HG02981 (cell line): ENCODE measurements around the gene MSI2.

Experiments used
- ATAC-seq: cut with Tn5 transposase; IDR thresholded peaks from one replicate; pipeline ENCODE4 v1.9.1; 2021; ENCODE audit warnings: mild to moderate bottlenecking, moderate library complexity; ENCODE audit not compliant: unreplicated experiment

MSI2 gene

DNA sequence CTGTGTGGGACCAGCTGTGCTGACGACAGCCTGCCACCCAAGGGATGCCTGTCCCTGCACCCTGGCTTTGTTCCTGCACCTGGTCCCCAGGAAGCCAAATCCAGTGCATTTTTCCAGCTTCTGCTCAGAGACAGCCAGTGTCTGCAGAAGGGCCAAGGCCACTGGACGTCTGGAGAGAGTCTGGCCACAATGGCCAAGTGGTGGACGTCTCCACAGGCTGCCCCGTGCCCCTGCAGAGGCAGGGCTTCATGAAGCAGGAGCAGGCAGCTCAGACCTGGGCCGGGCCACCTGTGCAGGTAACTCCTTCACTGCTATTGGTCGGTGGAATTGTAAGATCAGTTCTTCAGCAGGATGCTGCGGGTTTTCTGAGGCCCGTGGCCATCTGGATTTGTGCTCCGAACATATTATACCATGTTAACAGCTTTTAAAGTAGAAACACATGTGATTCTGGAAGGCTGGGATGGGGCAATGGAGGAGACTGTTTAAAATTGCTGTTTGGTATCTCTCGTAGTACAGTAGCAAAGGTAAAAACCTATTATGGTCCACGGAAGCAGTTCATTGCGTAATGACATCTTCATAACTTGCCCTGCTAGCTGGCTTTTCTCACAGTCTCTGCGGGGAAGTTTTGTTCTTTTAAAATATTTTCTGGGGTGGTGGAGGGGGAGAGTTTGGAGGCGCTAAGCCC is 303.5 kb downstream of the MSI2 start:
- ATAC-seq = no peak

DNA sequence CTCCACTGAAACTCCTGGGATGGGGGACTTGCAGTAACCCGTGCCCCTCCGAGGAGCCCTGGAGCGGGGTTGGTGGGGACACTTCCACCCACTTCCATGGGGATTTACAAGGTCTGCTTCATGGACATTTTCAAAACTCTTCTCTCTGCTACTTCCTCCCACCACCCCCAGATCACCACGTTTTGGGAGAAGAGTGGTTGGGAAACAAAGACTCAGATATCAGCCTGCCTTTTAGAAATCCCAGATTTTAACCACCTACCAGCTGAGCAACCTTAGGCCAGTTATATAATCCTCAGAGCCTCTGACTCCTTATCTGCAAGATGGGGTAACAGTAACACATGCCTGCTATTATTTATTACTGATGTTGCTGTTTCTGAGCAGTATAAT is 304.0 kb downstream of the MSI2 start:
- no peak for ATAC-seq

DNA sequence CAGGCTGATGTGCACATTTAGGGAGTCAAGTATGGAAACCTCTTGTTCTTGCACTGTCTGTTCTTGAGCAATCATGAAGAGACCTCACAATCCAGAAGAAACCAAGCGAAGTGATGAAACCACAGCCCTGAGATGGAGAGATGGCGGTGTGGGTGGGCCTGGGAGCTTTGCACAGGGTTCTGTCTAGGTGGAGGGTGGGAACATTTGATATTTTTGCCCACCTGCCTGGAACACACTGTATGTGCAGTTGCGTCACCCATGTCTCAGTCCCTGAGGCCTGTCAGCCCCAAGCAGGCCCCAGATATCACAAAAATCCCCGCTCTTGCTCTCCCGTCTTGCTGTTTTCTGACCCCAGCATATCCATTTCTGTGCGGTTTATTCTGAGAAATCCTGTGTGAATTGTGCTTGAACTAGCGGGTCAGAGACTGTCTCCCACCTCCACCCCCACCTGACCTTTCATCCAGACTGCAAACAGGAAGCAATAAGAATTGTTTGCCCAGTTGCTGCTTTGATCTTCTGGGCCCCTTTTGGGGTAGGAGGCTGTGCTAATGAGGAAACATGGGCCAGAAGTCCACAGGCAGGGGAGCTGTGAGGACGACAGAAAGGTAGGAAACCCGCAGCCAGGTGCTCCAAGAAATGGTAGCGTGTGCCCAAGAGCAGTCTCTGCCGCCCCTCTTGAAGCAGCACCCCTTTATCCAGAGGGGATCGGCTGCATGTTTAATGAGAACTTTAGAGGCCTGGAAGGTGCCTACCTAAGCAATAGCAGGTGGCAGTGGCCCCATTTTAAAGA is 304.9 kb downstream of the MSI2 start:
- ATAC-seq = no peak

DNA sequence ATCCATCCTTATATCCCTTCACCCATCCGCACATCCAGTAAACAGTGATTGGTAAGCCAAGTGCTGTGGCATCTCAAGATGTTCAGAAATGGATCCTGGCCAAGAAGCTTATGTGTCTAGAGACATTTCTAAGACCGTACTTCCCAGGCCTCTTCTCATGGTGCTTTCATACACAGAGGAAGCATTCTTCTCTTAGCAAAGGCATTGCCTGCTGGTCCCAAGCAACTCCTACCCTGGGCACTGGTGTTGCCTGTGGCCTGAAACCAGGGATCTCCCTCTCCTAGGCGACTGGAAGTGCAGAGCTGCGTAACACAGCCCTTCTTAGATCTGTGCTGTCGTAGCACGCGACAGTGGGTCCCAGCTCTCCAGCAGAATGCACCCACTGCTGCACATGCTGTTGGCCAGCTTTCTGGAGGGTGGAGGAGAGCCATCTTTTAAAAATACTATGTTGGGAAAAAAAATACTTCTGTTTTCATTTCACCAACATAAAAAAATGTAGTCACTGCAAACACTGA is 305.9 kb downstream of the MSI2 start:
- no peak for ATAC-seq

DNA sequence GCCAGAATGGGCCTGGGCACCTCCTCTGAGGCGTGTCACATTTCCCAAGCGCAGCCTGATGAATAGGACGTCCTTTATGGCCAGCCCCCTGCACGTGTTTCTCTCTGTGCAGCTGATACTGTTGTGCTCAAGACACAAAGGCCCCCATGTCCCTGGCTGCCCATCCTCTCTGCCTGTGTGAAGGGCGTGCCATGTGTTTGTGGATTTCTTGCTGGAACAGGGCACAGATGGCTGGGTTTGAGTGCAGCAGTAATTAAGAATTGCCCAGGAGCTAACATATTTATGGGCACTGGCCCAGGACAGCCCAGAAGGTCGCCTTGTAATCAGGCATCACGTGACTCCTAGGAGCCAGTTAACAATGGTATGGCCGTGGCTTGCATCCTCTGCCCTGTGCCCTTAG is 307.6 kb downstream of the MSI2 start:
- ATAC-seq = no peak

DNA sequence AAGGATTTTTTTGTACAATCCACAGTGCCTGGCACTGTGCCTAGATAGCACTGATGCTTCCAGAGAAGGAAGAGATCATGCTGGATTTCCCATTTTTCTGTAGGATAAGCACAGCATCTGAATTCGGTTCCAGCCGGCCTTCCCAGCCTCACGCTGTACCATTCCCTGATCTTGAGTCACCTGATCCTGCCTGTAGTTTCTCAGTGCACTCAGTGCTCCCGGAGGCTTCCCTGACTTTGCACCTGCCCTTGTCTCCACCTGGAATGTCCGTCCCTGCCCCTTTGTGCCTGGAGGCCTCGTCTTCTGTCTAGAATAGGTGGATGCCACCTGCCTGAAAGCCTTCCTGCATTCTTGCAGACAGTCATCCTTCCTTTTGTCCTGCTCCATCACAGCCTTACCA is 308.9 kb downstream of the MSI2 start:
- no peak for ATAC-seq

DNA sequence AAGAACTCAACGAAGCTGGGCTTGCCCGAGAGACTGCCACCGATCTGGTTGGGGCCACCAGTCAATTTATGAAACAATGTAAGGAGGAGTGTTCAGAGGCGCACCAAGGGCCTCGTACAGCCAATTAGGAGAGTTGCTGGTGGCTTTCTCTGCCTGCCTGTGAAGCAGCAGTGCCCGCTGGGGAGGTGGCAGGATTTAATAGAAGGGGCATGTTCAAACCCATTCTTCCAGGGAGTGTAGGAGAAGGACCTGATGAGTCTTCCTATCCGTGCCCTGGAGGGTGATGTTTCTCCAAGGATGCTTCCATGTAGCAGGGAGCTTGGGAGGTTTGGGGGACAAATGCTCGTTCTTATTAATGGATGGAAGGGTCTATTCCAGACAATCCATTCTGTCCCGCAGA is 310.4 kb downstream of the MSI2 start:
- ATAC-seq = no peak

DNA sequence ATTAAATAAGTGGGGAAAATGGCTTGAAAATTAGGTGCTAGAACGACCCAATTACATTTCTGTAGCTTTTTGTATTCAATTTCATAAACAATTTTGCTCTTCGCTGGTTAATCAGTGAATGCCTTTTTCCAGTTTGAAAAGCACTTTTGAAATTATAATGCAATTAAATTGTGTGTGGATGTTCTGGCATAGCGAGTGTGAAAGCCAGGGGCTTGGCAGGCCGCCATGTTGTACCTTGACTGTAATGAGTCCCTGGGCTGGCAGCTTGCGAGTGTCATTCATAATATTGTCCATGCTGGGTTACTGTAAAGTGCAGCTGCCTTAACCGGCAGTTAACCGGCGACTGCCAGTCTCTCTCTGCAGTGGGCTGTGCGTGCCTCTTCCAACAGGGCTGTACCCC is 310.9 kb downstream of the MSI2 start:
- ATAC-seq = no peak

DNA sequence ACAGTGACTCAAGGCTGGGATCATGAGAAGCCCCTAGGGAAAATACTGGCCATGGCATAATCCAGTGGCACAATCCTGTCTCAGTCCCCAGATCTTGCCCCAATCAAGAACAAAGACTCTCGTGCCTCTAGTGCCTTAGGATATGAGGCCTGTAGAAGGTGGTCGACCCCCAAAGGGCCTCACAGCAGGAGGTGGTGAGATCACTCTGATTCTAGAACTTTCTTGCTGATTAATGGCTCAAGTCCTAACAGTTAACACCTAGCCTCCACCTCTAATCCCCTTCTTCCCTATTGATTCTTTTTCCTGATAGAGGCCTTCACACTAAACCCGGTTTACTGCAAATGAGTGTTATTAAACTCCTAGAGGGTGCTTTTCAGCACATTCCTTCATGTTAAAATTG is 312.0 kb downstream of the MSI2 start:
- ATAC-seq = no peak

DNA sequence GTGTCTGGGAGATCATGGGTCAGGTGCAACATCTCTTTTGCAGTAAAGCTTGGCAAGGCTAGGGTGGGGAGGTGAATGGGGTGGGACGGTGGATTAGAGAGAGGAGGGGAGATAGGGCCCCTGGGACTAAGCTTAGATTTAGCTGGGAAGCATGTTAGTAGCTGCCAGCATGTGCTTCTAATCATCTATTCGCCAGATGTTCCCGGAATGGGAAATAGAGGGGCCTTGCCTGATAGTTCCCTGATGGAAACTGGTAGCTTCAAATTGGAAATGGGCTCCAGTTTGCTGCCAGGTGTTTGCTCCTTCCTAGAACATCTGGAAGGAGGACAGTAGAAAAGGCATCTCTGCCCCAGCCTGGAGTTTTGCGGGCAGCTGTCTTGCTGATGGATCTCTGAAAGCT is 312.7 kb downstream of the MSI2 start:
- ATAC-seq = no peak

DNA sequence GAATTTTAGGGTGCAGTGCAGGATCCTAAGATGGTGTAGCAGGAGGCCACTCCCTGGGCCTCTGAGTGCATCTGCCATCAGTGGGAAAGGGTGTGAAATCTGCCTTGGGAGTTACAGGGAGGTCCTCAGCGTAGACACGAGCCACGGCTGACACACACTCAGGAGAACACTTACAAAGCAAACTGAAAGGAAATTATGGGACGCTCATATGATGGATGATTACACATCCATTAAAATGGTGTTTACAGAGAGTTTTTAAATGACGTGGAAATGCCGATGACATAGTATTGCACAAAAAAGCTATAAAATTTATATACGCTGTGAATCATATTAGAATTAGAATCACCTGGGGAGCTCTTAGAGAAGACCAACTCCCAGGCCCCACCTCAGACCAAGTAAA is 313.5 kb downstream of the MSI2 start:
- ATAC-seq = no peak

DNA sequence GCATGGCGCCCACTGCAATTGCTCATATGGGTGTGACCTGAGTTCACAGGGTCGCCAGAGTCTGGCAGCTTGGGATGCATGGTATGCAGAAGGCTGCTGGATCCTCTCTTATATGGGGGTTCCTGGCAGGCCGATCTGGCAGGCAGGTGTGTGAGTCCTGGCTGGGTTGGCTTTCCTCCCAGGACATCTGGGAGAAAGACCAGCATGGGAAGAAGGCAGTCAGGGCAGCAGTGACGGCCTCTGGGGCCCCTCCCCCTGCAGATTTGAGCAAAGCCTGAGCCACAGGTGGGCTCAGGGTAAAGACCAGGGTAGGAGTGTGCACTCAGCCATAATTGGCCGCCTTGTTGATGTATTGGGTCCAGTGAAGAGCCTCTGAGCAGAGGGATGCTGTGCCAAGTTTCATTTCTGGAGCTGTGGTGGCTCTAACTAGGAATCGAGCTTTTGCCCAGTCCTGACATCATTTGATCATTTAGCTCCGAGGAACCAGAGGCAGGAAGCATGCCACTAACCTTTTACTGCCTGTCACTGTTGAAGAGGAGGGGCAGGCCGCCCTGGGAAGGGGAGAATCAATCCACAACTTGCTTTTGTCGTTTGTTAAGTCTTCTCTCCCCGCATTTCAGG is 314.5 kb downstream of the MSI2 start:
- ATAC-seq = no peak

DNA sequence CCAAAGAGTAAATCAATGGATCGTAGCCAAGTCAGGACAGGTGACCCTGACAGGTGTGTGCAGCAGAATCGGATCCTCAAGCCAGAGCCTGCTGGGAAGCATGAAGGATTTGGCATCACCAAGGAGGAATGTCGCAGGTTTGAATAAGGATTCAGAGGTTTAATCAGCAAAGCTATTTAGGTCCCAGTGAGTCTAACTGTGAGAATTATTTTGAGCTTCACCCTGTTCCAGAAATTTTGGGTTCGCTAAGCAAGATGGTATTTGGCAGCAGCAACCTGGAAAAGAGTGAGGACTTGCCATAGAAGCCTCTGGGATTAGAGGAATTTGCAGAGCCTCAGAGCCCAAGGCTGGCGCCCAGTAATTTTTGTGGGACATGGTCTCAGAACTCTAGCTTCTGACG is 315.7 kb downstream of the MSI2 start:
- ATAC-seq = no peak

DNA sequence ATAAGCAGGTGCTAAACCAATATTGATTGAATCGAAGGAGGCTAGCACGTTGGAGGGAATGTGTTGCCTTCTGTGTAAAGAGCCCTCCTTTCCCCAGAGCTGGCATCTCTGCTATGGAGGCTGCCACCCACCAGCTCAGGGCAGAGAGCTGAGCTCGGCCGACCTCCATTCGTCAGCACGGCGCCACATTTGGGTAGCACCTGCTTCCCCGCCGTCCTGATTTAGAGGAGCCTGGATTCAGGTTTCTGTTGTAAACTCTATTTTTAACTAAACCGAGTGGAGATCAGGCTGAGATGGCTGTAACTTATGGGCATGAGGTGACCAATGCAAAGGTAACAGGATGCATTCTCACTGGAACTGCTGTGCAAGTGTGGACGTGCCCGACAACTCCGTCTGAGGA is 316.3 kb downstream of the MSI2 start:
- no peak for ATAC-seq

DNA sequence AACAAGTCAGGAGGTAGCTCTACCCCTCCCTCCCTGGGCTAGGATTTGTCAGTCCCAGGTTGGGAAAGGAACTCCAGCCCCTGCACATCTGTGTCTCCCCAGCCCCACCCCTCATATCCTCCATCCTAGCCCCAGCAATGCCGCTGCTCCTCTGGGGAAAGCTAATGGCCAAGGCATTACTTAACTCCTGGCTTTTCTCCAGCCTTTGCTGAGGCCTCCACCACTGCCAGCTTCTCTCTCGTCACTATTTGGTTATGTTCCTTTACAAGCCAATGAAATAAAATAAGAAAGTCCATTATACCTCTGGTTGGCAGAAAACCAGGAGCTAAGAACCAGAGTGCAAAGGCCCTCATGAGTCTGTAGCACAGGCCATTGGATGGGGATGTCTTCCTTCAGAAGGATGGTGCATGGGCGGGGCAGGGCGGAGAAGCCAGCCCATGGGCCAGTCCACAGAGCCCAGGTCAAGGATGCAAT is 317.8 kb downstream of the MSI2 start:
- no peak for ATAC-seq

DNA sequence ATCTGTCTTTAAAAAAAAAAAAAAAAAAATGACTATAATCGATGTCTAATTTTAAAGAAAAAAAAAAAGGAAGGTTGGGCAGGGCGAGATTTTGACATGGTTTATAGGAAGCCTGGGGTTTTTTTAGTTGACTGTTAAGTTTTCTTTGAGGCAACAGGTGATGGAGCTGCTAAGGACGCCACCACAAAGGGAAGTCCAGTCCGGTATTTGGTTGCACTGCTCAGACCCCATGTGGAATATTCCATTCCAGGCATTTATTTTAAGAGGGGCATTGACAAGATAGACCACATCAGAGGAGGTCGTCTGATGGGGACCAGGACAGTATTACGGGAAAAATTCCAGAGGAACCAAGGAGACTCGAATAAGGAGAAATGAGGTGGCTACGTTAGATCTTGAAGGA is 320.4 kb downstream of the MSI2 start:
- ATAC-seq = no peak

DNA sequence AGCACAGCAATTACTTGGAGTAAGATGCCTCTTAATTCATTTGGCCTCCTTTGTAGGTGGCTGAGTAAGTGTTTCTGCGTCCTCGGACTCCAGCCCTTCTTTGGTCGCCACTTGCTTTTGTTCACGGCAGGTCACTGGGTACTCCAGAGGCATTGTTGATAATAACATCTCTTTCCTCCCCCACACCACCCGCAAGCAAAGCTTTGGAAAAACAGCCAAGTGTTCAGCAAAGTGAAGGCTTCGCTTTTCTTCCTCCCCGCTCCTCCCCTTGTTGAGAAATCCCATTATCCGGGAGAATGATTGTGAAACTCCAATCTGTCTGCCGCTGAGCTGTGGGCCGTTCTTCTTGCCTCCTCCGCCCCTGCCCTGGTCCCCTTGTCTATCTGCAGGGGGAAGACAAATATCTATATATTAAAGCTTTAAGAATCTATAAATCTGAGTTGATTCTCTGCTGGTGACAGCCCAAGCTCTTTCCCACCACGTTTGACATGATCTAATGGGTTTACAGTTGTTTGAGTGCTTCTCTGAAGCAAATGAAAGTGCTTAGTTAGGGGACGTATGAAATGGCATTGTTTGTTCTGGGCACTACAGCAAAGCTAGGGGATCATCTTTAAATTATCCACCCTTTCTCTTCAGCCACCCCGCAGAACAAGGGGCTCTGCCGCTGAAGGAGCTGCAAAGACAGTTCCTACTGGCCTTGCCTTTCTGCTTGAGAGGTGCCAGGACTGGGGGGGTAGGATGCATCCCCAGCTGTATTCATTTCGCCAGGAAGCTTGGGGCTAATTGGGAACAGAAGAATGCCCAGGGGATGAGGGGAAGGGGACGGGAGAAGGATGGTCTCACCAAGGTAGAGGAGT is 321.7 kb downstream of the MSI2 start:
- no peak for ATAC-seq

DNA sequence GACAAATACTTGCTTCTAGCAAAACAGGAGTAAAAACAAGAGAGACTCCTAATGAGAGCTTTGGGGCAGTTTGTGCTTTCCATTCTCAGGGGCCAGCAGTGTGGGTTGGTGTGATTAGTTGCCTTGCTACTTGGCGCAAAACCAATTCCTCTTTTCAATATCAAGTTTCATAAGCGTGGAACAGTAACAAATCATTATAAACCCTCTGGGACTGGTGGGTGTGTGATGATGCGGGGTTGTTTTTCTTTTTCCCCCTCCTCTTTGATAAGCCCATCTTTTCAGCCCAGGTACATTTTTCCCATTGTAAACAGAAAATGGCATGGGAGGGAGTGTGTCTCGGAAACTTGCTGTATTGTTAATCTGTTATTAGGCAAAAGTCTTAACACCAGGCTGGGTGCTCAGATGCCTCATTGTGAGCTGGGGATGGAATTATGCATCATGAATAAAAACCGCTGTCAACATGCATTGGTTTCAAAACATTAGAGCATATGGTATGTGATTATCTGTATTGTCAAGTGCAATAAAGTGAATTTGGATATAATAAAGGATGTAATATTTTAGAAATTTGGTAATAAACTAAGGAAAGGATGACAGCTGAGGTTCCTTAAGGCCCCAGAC is 322.4 kb downstream of the MSI2 start:
- ATAC-seq = no peak

DNA sequence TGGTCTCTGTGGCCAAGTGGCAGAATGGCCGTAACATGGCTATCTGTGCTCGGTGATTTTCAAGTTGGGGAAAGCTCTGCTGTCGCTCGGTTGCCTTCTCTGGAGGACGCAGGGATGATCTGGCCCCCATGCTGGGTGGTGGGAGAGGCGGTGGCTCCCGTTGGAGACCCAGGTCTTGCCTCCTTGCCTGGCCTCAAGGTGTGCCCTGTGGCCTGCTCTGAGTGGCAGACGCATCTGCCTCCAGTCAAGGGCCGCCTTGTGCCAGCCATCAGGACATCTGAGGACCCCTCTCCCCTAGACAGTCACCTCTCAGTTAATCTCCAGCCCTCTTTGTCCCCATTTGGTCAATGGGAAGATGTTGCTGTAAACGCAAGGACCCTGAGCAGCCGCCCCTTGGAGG is 322.9 kb downstream of the MSI2 start:
- ATAC-seq = no peak

DNA sequence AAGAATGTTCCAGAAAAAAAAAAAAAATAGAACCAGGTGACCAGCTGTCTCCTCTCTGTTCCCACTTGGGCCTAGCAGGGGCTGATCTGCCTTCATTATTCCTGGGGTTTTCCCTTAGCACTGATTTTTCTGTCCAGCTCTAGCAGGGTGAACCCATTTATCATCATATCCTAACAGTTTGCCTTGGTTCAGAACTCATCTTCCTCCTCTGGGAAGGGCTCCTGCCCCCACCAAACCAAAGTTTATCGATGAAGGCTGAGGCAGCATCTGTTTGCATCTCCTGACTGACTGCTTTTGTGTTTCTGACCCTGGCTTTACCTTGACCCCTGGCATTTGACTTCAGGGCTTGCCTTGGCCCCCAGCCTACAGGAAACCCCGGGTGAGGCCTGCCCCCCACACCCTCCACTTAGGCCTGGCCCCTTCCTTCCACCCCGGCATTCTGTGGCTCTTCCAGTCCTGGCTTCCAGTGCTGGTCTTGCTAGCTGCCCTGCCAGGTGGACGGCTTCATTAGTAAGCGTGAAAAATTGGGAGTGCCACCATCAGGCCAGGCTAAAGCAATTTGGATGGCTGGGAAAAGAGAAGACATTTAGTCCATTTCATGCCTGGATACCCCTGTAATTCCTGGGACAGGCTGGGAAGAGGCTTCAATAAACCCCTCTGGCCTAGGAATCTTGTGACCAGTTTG is 323.9 kb downstream of the MSI2 start:
- no peak for ATAC-seq
